HG02588 (cell line): Measurements from ENCODE around the gene EHMT1.
"Not testable (repeated sequence)": the region's sequence is repeated elsewhere in the genome, so short reads cannot be mapped to it uniquely, and the experiment has no call there.

ENCODE experiments used
- ATAC-seq: cut with Tn5 transposase; IDR thresholded peaks from one replicate; pipeline ENCODE4 v1.9.1; 2021; ENCODE audit warnings: mild to moderate bottlenecking, moderate library complexity; ENCODE audit not compliant: unreplicated experiment

EHMT1 gene

DNA sequence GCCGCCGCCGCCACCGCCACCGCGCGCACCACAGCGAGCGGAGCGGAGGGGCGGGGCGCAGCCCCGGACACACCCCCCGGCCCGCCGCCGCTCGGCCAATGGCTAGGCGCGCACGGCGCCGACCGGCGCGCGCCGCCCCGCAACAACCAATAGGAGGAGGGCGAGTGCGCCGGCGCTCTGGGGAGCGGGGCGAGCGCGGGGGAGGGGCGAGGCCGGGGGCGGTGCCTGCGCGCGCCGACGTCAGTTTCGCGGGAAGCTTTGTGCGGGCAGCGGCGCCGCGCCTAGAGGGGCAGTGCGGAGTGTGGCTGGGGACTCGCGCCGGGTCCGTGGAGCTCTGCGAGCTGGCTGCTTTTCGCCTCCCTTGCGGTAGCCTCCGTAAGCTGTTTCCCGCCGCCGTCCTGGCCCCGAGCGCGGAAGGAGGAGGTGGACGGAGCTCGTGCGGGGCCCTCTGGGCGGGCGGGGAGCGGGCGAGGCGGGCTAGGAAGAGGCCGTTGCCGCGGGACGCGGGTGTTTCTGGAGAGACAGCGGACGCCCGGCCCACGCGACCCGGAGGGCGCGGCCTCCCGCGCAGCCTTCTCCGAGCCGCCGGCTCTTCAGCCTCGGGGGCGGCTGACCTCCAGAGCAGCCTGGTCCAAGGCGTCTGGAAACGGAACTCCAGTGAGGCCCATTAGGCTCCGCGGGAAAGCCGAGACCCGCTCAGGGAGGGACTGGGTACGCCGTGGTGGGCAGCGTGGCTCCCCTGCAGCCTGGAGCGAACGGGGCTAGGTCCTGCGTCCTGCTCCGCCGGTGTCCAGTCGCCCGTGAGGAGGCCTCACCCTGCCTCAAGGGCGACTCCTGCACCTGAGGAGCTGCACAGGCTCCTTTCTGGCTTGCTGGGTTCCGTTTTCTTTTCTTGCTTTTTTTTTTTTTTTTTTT, 28.1 kb upstream of the EHMT1 start, which contains the start of gene ZMYND19:
TSS of gene ZMYND19 (minus strand) at position 44 of the 915 bp plus-strand sequence. CDS start 249 bp downstream, outside the sequence.
- ATAC-seq, result peak; percentile 82

DNA sequence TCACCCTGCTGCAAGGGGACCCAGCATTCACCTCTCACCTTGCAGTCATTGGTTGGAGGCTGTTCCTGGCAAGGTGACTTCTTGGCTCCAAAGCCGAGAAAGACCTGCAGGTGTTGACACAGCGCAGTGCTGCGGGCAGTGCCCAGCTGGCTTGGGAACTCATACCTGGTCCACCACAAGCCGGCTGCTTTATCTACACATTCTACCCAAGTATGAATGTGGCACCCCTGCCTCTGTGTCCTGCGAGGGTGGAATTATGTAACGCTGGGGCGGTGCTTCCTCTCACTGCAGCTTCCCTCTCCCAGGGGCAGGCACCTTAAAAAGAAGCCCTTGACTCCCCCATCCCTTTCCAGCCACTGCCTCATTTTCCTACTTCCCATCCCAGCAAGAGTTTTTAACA, 26.0 kb upstream of the EHMT1 start:
- ATAC-seq, result no peak

GRCh38 chr9:137593176-137593575, 25.6 kb upstream of the EHMT1 start:
- no peak for ATAC-seq

DNA sequence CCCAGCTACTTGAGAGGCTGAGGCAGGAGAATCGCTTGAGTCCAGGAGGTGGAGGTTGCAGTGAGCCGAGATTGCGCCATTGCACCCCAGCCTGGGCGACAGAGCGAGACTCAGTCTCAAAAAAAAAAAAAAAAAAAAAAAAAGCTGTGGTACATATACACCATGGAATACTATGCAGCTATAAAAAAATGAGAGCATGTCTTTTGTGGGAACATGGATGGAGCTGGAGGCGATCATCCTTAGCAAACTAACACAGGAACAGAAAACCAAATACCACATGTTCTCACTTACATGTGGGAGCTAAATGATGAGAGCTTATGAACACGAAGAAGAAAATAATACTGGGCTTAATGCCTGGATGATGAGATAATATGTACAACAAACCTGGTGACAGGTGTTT, 22.2 kb upstream of the EHMT1 start:
- ATAC-seq, result not testable (repeated sequence)

GRCh38 chr9:137598943-137599342, 19.9 kb upstream of the EHMT1 start:
- no peak for ATAC-seq

DNA sequence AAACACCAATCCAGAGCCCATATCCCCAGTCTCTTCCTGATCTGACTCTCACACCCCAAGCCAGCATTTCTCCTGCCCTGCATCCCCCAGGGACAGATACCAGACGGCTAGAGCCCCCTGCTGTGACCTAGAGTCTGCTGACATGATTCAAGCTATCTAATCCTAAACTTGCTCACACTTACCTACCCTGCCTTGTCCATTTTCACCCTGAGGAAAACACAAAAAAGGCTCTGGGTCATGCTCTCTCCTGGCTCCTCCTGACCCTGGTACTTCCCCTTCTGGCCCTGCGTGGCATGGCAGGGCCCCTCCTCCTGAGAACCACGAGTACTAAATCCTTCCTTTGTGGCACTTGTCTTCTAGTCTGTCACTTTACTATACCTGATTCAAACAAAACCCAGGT, 16.1 kb upstream of the EHMT1 start:
- no peak for ATAC-seq

DNA sequence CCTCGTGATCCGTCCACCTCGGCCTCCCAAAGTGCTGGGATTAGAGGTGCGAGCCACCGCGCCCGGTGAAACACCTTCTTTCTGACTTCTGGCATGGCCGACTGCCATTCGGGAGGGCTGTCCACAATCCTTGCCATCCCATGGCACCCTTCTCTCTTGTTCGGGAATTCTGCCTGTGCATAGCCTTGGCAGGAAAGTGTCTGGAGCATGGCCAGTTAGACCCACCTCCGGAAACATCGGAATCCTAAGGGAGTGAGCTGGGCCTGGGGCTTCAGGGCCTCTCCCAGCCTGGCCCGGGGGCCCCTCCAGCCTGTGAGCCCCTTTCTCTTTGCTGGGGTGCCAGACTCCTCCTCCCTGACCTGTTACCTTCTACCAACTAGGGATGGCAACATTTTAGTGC, 14.9 kb upstream of the EHMT1 start:
- no peak for ATAC-seq

GRCh38 chr9:137604345-137605086, 14.3 kb upstream of the EHMT1 start:
- no peak for ATAC-seq

DNA sequence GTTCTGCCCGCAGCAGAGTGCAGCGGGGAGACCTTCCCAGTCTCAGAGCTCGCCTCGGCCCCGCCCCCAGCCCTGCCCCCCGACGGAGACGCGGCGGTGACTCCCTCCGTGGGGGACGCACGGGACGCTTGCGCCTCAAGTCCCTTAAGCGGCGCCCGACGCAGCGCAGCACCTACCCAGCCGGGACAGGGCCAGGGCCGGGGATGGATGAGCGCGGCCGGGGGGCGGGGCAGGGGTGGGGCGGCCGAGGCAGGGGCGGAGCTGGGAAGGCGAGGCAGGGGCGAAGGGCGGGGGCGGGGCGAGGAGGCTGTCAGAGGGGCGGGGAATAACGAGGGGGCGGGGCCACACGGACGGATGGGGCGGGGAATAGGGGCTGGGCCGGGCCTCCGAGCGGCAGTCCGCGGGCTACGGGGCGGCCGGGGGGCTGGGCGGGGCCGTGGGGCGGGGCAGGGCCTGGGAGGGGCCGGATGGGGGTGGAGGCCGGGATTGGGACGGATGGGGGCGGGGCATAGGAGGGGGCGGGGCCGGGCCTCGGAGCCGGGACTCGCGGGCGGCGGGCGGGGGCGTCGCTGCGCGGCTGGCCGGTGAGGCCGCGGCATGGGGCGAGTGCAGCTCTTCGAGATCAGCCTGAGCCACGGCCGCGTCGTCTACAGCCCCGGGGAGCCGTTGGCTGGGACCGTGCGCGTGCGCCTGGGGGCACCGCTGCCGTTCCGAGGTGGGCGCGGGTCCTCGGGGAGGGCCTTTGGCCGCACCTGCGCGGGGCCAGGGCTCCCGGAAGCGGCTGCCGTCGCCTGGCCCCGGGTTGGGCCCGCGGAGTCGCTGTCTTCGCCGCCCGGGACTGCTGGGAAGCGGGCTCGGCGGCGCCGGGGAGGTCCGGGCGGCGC, 13.4 kb upstream of the EHMT1 start, which contains the start of gene ARRDC1:
TSS of gene ARRDC1 (plus strand) at position 566 of the 884 bp plus-strand sequence. CDS start at position 598, 32 bp downstream.
- peak; percentile 69 for ATAC-seq

GRCh38 chr9:137606005-137606621, 12.7 kb upstream of the EHMT1 start:
- peak; percentile 13 for ATAC-seq

DNA sequence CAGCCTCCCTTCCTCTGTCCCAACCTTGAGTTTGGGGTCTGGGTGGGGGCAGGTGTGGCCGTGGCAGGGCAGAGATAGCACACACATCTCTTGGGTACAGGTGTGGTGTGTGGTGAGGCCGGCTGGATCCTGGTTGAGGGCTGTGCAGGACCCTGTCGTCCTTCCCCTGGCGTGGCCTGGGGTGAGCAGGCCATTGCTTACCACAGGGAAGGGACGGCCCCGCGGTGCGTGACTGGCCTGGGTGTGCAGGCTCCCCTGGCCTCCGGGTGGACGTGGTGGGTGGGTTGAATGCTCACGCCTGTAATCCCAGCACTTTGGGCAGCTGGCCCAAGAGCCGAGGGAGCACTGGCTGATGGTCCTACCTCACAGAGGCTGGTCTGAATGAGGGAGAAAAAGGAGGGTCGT, 12.1 kb upstream of the EHMT1 start:
- no peak for ATAC-seq

GRCh38 chr9:137607141-137607857, 11.5 kb upstream of the EHMT1 start:
- ATAC-seq, result no peak

DNA sequence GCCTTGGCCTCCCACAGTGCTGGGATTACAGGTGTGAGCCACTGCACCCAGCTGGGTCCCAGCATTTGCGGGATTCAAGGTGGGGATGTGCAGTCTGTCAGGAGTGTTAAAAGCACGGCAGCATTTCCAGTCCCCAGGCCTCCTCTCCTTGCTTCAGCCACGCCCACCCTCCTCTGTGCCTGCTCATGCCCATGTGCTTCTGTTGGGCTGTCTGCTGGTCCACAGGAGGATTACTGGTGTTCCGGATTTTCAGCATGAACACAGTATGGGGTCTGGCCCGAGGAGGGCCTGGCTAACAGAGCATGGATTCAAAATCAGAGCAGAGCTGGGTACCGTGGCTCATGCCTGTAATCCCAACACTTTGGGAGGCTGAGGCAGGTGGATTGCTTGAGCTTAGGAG, 7.9 kb upstream of the EHMT1 start:
- no peak for ATAC-seq

DNA sequence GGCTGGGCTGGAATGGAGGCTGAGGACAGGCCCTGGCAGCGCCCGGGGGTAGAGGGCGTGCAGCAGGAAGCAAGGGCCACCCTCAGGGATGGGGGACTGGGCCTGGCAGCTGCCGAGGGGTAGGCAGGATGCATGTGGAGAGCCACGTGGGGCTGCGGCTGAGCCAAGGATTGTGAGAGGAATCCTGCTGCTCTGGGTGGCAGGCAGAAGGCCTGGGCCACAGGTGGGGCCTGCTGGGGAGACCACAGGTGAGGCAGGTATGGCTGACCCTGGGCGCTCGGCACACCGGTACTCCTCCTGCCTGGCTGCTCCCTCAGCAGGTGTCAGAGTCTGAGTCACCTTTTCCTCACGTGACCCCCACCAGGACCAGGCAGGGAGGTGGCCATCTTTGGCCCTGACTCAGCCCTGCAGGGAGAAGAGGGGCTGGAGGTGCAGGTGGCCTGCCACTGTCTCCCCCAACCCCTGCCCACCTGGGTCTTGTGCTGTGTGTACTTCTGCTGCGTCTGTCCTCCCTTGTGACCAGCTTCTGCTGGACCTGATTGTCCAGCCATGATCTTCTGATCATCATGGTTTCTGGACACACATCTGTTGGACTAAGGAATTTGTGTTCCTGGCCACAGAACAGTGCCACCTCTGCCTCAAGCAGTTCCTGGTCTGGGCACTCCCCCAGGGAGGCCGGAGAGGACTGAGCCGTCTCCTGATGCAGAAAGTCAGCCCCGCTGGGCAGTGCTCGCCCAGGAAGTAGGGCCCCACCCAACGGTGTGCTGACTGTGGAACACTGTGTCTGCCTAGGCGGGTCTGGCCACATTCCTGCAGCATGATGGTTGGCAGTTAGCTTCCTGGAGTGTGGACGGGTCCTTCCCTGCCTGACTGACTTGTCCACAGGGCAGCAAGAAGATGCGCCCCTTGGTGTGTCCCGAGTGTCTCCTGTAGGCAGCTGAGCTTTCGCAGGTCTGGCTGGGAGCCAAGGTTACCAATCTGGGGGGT, 6.9 kb upstream of the EHMT1 start:
- no peak for ATAC-seq

DNA sequence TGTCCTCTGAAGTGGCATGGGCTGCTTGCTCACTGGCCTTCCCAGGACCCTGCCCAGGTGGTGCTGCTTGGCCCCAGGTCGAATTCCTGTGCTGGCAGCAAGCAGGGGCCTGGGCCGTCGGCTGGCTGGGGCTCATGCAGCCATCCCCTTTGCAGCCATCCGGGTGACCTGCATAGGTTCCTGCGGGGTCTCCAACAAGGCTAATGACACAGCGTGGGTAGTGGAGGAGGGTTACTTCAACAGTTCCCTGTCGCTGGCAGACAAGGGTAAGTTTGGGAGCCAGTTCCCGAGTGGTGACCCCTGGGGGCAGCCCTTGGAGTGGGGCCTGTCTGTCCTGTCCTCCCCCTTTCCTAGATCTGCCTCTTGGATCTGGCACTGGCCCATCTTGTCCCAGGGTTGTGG, 6.1 kb upstream of the EHMT1 start:
- no peak for ATAC-seq

- no peak for ATAC-seq
Observed at GRCh38 chr9:137613259-137613658, 5.5 kb upstream of the EHMT1 start.

DNA sequence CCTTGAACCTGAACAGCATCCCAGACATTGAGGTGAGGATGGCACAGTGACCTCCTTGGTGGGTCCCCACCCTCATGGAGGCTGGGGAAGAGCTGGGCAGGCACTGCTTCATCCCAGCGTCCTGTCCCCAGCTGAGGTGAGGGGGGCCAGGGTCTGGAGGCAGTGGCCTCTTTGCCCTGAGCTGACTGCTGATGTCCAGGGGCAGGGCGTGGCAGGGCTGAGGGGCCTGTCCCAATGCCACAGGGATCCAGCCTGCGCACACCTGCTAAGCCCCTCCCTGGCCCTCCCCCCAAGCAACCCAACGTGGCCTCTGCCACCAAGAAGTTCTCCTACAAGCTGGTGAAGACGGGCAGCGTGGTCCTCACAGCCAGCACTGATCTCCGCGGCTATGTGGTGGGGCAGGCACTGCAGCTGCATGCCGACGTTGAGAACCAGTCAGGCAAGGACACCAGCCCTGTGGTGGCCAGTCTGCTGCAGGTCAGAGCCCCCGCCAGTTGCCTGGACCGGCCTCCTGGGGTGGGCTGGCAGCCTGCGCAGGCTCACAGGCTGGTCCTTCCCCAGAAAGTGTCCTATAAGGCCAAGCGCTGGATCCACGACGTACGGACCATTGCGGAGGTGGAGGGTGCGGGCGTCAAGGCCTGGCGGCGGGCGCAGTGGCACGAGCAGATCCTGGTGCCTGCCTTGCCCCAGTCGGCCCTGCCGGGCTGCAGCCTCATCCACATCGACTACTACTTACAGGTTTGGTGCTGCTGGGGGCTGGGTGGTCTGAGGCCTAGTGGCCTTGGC, 4.9 kb upstream of the EHMT1 start:
- no peak for ATAC-seq
